GM10266 (cell line): ENCODE measurements around the gene ARF1.

ENCODE experiments used
- DNase-seq: peaks from one replicate; pipeline ENCODE4 v3.0.0; 2012; ENCODE audit errors: extremely low spot score
- TF ChIP-seq, protein P1 (sequence below): IDR thresholded peaks from 2 replicates; pipeline ENCODE4 v1.5.1; 2012; ENCODE audit warnings: mild to moderate bottlenecking, low read depth; ENCODE audit not compliant: control insufficient read depth, insufficient read depth; ENCODE audit errors: missing control alignments

ARF1 gene

DNA sequence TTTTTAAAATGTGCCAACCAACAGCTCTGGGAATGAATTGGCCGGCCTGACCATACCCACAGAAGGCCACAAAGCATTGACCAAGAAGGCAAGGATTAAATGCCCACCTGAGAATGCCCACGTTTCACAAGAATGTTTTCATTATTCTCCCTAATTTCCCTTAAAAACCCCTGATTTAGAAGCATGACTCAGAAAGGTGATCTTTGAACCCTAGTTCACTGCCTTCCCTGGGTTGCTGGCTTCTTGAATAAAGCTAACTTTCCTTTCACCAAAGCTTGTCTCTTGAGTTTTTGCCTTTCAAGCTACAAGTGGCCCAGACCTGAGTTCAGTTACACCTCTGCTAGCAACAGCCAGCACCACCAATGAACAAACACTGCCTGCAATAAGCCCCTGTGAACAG is 41.0 kb downstream of the ARF1 start:
- TF ChIP-seq, protein P1, sequence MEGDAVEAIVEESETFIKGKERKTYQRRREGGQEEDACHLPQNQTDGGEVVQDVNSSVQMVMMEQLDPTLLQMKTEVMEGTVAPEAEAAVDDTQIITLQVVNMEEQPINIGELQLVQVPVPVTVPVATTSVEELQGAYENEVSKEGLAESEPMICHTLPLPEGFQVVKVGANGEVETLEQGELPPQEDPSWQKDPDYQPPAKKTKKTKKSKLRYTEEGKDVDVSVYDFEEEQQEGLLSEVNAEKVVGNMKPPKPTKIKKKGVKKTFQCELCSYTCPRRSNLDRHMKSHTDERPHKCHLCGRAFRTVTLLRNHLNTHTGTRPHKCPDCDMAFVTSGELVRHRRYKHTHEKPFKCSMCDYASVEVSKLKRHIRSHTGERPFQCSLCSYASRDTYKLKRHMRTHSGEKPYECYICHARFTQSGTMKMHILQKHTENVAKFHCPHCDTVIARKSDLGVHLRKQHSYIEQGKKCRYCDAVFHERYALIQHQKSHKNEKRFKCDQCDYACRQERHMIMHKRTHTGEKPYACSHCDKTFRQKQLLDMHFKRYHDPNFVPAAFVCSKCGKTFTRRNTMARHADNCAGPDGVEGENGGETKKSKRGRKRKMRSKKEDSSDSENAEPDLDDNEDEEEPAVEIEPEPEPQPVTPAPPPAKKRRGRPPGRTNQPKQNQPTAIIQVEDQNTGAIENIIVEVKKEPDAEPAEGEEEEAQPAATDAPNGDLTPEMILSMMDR = no peak
- DNase-seq = no peak

DNA sequence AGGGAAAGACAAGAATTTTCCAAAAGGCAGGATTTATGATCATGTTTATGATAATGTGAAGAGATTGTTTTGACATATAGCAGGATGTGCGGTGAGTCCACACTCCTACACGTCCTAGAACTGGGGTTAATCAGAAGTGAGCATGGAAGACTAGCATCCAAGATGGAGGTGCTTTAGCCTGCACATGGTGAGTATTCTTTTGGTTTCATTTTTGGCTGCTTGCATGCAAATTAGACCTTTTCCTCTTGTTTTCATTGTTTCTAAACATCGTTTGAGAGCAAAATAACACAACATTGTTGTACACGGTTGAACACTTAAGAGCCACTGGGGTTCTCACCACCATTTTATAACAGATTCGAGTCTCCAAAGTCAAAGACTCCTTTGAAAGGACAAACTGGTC is 42.7 kb downstream of the ARF1 start:
- TF ChIP-seq, protein P1 = no peak

DNA sequence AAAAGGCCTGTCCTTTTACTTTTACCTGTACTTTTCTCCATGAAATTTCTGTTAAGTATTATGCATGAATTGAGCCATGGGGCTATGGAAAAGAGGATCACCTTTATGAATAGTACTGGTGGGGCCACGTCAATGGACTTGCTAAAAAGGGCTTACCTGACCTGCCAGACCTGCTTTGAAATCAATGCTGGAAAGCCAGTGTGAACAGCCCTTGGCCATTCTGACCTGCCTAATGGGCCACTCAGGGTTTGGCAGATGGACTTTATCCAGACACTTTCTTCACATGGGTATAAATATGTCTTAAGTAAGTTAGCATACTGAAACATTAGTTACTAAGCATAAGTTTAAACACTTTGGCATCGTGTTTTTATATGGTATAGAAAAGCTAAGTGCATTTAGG is 49.3 kb downstream of the ARF1 start:
- TF ChIP-seq, protein P1 = no peak
- DNase-seq = no peak

More for the DNA sequence above, 42.7 kb downstream of the ARF1 start:
- DNase-seq = no peak

DNA sequence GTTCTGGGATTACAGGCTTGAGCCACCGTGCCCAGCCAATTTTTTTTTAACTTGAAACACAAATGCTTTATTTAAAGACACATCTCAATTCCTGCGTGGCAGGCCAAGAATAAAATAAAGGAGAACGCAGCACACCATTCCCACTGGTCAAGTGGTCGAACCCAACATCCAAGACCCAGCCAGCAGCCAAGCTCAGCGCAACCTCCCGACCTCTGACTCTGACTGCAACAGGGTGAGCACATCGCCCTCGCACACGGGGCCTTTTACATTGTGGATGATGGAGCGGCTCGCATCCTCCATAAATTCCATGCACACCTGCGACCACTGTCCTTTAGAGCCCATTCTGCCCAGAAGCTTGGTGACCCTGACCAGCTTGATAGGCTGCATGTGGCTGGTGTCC is 52.1 kb downstream of the ARF1 start:
- DNase-seq = no peak
- TF ChIP-seq, protein P1 = no peak

DNA sequence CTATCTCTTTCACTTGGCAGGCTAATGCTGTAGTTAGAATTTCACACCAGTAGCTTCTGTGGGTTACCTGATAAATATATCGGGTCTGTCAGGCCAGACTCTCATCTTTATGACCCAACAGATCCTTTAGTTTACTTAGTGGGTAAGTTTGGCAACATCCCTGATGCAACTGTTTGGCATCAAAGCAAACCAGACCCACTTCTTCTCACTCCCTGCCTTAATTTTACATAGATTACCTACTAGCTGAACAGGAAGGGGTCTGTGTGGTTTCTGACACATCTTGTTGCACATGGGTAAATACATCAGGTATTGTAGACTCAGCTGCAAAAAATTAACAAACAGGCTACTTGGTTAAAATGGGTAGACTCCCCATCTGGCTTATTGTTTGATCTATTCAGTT is 54.4 kb downstream of the ARF1 start:
- no peak for DNase-seq
- TF ChIP-seq, protein P1 = no peak

DNA sequence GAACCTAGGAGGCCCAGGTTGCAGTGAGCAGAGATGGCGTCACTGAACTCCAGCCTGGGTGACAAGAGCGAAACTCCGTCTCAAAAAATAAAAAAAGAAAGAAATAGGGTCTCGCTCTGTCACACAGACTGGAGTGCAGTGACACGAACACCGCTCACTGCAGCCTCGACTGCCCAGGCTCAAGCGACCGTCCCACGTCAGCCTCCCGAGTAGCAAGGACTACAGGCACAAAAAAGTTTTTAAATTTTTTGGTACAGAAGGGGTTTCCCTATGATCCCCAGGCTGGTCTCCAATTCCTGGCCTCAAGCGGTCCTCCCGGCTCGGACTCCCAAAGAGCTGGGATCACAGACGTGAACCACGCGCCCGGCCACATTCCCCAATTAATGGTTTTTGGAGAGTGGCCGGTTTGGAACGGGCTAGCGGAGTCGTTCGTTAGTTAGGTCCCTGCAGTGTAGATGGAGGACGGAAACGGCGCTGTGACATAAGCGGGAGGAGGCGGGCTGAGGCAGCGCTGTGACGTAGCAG is 57.0 kb downstream of the ARF1 start:
- DNase-seq = no peak
- TF ChIP-seq, protein P1 = no peak

DNA sequence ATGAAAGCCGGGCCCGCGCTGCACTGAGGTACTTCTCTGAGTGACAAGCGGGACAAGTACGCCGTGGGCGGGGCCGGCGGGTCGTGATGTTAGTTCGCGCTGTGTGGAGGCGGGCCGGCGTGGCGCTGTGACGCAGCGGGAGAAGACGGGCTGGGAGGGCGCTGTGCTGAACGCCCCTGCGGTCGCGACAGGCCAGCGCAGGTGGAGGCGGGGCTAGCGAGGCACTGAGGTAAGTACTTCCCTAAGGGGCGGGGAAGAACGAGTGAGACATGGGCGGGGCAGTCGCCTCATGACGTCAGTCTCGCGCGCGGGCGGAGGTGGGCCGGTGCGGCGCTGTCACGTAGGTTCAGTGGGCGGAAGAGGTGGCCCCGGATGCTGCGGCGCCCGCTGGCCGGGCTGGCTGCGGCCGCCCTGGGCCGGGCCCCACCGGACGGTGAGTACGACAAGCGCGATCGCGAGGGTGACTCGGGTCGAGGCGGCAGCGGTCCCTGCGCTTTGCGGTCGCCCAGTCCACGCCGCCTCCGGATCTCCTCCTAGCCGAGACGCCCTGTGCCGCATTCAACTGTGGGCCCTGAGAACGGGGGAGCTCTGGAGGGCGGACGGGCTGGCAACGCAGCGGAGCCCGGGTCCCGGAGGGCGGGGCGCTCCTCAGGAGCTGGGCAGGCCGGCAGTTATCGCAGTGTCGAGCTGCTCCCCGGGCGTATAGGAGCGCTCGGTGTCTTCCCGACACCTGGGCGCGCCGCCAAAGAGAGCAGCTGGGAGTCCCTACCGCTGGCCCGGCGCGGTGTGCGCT is 57.6 kb downstream of the ARF1 start, which contains the start of gene GUK1:
Gene GUK1, plus strand, starts transcription at position 349 of the 793 bp plus-strand sequence. Its CDS starts 24 bp downstream, at position 373.
- peak; percentile 99 for DNase-seq
- TF ChIP-seq, protein P1 = peak; percentile 37
